IPS-NIHi7 (cell line): Measurements from ENCODE around the gene EFS.
A peak's percentile ranks its signal among the peaks of the same experiment; 100 is the strongest.

Experiments used
- DNase-seq: peaks from one replicate; pipeline ENCODE4 v3.0.0; 2012; ENCODE audit warnings: mixed read lengths; ENCODE audit errors: extremely low spot score

The EFS gene

GRCh38 chr14:23358553-23359166 lies 6.3 kb downstream of the EFS start:
- no peak for DNase-seq

GRCh38 chr14:23358042-23358441 lies 6.9 kb downstream of the EFS start:
- no peak for DNase-seq

- DNase-seq = no peak
These were observed 7.7 kb downstream of the EFS start for GRCh38 chr14:23357261-23357660.

- DNase-seq = no peak
These were observed 8.3 kb downstream of the EFS start for GRCh38 chr14:23356662-23357061.

GRCh38 chr14:23355871-23356435 lies 9.0 kb downstream of the EFS start:
- DNase-seq = no peak

- no peak for DNase-seq
These were observed 10.0 kb downstream of the EFS start for GRCh38 chr14:23354990-23355389.

GRCh38 chr14:23353433-23353780 lies 11.6 kb downstream of the EFS start:
- no peak for DNase-seq

- peak; percentile 90 for DNase-seq
These were observed 12.2 kb downstream of the EFS start, which contains the start of gene SLC22A17 for GRCh38 chr14:23352506-23353432. TSS of gene SLC22A17 (minus strand) at chr14:23352887.

- peak; percentile 67 for DNase-seq
These were observed 13.1 kb downstream of the EFS start for GRCh38 chr14:23351681-23352505.

GRCh38 chr14:23349156-23349845 lies 15.7 kb downstream of the EFS start:
- no peak for DNase-seq

- DNase-seq = no peak
These were observed 16.7 kb downstream of the EFS start for GRCh38 chr14:23348297-23348655.

GRCh38 chr14:23347406-23348296 lies 17.3 kb downstream of the EFS start:
- DNase-seq = no peak

- peak; percentile 26 for DNase-seq
These were observed 18.1 kb downstream of the EFS start for GRCh38 chr14:23346693-23347405.

GRCh38 chr14:23345987-23346692 lies 18.8 kb downstream of the EFS start:
- peak; percentile 36 for DNase-seq

GRCh38 chr14:23344481-23344880 lies 20.5 kb downstream of the EFS start:
- DNase-seq = no peak

- no peak for DNase-seq
These were observed 25.3 kb downstream of the EFS start for GRCh38 chr14:23339506-23340268.

- DNase-seq = no peak
These were observed 29.3 kb downstream of the EFS start for GRCh38 chr14:23335623-23336022.
